A673 (cell line): ENCODE data around the gene MAP3K7.
A peak's percentile ranks its signal among the peaks of the same experiment; 100 is the strongest.

Source experiments
- EZH2 ChIP-seq: fragments of 200-600 bp; sonication (generic); IDR thresholded peaks from 2 replicates; pipeline ENCODE4 v1.6.1; 2017; ENCODE audit warnings: borderline replicate concordance, low read depth, mild to moderate bottlenecking, mixed read lengths, antibody characterized with exemption, low read length; ENCODE audit not compliant: poor library complexity, severe bottlenecking
- TF ChIP-seq, protein P1 (sequence below): fragments of 300-800, 200-600 bp; sonication (generic); conservative IDR thresholded peaks from 2 replicates; pipeline ENCODE4 v1.5.1; 2017; ENCODE audit warnings: low read depth, mild to moderate bottlenecking, antibody characterized with exemption, low read length, moderate library complexity, mixed read lengths

GRCh38 chr6:90478789-90479602 is 107.9 kb downstream of the MAP3K7 start:
- TF ChIP-seq, protein P1, sequence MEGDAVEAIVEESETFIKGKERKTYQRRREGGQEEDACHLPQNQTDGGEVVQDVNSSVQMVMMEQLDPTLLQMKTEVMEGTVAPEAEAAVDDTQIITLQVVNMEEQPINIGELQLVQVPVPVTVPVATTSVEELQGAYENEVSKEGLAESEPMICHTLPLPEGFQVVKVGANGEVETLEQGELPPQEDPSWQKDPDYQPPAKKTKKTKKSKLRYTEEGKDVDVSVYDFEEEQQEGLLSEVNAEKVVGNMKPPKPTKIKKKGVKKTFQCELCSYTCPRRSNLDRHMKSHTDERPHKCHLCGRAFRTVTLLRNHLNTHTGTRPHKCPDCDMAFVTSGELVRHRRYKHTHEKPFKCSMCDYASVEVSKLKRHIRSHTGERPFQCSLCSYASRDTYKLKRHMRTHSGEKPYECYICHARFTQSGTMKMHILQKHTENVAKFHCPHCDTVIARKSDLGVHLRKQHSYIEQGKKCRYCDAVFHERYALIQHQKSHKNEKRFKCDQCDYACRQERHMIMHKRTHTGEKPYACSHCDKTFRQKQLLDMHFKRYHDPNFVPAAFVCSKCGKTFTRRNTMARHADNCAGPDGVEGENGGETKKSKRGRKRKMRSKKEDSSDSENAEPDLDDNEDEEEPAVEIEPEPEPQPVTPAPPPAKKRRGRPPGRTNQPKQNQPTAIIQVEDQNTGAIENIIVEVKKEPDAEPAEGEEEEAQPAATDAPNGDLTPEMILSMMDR, result peak; percentile 91
- no peak for TF ChIP-seq EZH2
